ENCODE results near the gene VMAC. TPM values are rescaled to one million over a fixed set of nuclear protein-coding genes. Genes with fewer than 3 reads are reported as not detected.

The VMAC gene
- total RNA-seq, 2 donors from 2014 or later, result 5.9 TPM

DNA sequence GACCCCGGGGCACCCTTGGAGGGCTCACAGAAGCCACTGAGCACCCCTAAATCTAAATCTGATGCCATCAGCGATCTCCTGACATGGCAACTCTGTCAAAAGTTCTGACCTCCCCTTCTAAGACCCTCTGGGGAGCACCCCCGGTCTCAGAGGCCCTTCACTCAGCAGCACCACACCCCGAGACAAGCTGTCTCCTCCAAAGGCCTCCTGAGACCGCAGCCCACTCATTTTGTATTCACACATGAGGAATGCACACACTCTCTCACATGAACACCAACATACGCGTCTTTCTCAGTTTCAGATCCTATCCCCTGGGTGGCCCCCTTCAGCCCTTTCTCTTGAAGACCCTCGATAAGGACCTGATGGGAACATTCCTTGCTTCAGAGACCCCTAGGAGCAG is 3.7 kb upstream of the VMAC start:
- Histone ChIP-seq H3K4me3 (ENCODE audit: low read length) (no peak overlapping the region), H3K36me3 (ENCODE audit: control insufficient read depth, insufficient read depth, low read length) (peaks cover 6% of the 10 kb centered on the region), H3K27ac (ENCODE audit: low read depth, low read length) (no peak overlapping the region), H3K9me3 (ENCODE audit: control insufficient read depth, low read length) (no peaks in the 10 kb centered on the region), H3K9ac (ENCODE audit: extremely low read depth, low read length, poor library complexity, severe bottlenecking) (no peak overlapping the region), H3K27me3 (ENCODE audit: control insufficient read depth, insufficient read depth, low read length, poor library complexity, severe bottlenecking) (no peaks in the 10 kb centered on the region), H3K4me1 (ENCODE audit: control insufficient read depth, insufficient read depth, low read length) (no peaks in the 10 kb centered on the region)
- H3K36me3 Mint-ChIP-seq (ENCODE audit: low read depth), result peaks cover 15% of the 10 kb centered on the region
- H3K27me3 Mint-ChIP-seq (ENCODE audit: insufficient read depth), result no peaks in the 10 kb centered on the region
- TF ChIP-seq, protein P1, sequence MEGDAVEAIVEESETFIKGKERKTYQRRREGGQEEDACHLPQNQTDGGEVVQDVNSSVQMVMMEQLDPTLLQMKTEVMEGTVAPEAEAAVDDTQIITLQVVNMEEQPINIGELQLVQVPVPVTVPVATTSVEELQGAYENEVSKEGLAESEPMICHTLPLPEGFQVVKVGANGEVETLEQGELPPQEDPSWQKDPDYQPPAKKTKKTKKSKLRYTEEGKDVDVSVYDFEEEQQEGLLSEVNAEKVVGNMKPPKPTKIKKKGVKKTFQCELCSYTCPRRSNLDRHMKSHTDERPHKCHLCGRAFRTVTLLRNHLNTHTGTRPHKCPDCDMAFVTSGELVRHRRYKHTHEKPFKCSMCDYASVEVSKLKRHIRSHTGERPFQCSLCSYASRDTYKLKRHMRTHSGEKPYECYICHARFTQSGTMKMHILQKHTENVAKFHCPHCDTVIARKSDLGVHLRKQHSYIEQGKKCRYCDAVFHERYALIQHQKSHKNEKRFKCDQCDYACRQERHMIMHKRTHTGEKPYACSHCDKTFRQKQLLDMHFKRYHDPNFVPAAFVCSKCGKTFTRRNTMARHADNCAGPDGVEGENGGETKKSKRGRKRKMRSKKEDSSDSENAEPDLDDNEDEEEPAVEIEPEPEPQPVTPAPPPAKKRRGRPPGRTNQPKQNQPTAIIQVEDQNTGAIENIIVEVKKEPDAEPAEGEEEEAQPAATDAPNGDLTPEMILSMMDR (conservative IDR thresholded peaks at IDR 0.05), result no peak
- H3K4me1 Mint-ChIP-seq, result peaks cover 3% of the 10 kb centered on the region
- H3K27ac Mint-ChIP-seq, result peak overlapping the region; percentile 80
- no peak for DNase-seq
- peak overlapping the region; percentile 96 for H3K4me3 Mint-ChIP-seq
- H3K9me3 Mint-ChIP-seq, result no peaks in the 10 kb centered on the region
- 94 to 96% methylated on average over 5 to 8 of the region's 8 CpGs for WGBS, 2 experiments (ENCODE audit: insufficient coverage in 1 of 2, insufficient read length in 1 of 2)

DNA sequence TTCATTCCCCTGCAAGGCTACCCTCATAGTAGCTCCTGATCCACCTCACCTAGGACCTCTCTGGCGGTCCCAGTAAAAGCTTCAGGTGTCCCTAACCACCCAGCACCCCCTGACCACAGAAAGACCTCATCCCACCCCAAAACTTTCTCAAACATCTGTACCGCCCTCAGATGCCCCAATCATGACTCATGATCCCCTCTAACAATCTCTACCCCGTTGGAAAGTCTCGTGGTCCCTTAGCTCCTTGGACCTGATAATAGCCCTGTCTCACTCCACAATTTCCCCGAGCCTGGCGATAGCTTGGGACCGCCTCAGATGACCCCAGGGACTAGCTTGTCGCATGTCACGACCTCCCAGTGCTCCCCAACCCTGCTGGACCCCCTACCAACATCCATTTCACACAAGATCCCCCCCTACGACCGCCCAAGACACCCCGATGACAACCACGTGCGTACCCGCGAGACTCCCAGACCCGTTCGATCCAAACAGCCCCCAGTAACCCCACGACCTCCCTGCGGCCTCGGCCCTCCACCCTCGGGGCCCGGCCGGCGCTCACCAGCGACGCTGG is 1.5 kb upstream of the VMAC start:
- TF ChIP-seq, protein P1 (conservative IDR thresholded peaks at IDR 0.05), result no peak
- H3K36me3 Mint-ChIP-seq (ENCODE audit: low read depth), result peaks cover 15% of the 10 kb centered on the region
- Histone ChIP-seq H3K9me3 (ENCODE audit: control insufficient read depth, low read length) (no peaks in the 10 kb centered on the region), H3K36me3 (ENCODE audit: control insufficient read depth, insufficient read depth, low read length) (peaks cover 6% of the 10 kb centered on the region), H3K27ac (ENCODE audit: low read depth, low read length) (peak overlapping the region; percentile 93), H3K9ac (ENCODE audit: extremely low read depth, low read length, poor library complexity, severe bottlenecking) (peak overlapping the region; percentile 98), H3K27me3 (ENCODE audit: control insufficient read depth, insufficient read depth, low read length, poor library complexity, severe bottlenecking) (no peaks in the 10 kb centered on the region), H3K4me3 (ENCODE audit: low read length) (peak overlapping the region; percentile 95), H3K4me1 (ENCODE audit: control insufficient read depth, insufficient read depth, low read length) (no peaks in the 10 kb centered on the region)
- DNase-seq, result no peak
- 0 to 2% methylated on average over 10 to 27 of the region's 27 CpGs for WGBS, 2 experiments (ENCODE audit: insufficient coverage in 1 of 2, insufficient read length in 1 of 2)
- H3K27me3 Mint-ChIP-seq (ENCODE audit: insufficient read depth), result no peaks in the 10 kb centered on the region
- no peaks in the 10 kb centered on the region for H3K9me3 Mint-ChIP-seq
- peaks cover 3% of the 10 kb centered on the region for H3K4me1 Mint-ChIP-seq
- H3K27ac Mint-ChIP-seq, result peak overlapping the region; percentile 99
- peak overlapping the region; percentile 96 for H3K4me3 Mint-ChIP-seq

DNA sequence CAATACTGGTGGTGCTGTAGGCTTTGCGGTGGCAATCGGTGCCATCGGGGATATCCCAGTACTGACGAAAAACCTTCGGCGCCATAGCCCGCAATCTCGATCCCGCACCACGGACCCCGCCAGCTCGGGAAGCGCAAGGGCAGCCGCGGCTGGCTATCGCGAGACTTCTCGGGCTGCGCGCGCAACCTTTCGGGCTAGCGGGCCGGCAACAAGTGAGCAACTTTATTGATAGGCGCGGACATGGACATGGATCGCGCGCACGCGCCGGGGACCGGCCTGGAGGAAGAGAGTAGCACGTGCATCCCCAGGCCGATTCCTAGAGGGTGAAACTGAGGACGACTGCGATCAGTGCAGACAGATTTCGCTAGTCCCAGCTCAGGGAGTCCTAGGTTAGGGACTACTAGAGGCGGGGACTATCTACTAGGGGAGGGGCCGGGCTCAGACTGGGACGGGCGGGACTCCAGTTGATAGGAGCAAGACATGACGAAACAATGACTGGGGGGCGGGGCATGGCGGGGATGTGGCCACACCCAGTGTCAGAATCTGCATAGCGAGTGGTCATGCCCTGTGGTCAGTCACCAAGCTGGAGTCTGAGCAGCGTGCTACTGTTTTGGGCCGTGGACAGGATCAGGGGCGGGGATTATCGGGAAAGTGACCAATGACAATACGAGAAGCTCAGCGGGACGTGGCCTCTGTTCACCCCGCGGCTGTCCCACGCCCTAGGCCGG is 884 bp upstream of the VMAC start, which contains the start of gene NDUFA11:
NDUFA11 (minus strand) TSS at position 167 of the 728 bp plus-strand sequence; CDS start at position 85, 82 bp downstream.
- Mint-ChIP-seq H3K9me3 (no peaks in the 10 kb centered on the region), H3K4me3 (peak within 1 kb of the TSS; percentile 96), H3K27ac (peak within 1 kb of the TSS; percentile 99), H3K27me3 (ENCODE audit: insufficient read depth) (no peaks in the 10 kb centered on the region), H3K4me1 (peaks cover 3% of the 10 kb centered on the region), H3K36me3 (ENCODE audit: low read depth) (peaks cover 15% of the 10 kb centered on the region)
- Histone ChIP-seq H3K9ac (ENCODE audit: extremely low read depth, low read length, poor library complexity, severe bottlenecking) (peak within 1 kb of the TSS; percentile 98), H3K4me3 (ENCODE audit: low read length) (peak within 1 kb of the TSS; percentile 95), H3K27me3 (ENCODE audit: control insufficient read depth, insufficient read depth, low read length, poor library complexity, severe bottlenecking) (no peaks in the 10 kb centered on the region), H3K4me1 (ENCODE audit: control insufficient read depth, insufficient read depth, low read length) (no peaks in the 10 kb centered on the region), H3K9me3 (ENCODE audit: control insufficient read depth, low read length) (no peaks in the 10 kb centered on the region), H3K27ac (ENCODE audit: low read depth, low read length) (peak within 1 kb of the TSS; percentile 93), H3K36me3 (ENCODE audit: control insufficient read depth, insufficient read depth, low read length) (peaks cover 6% of the 10 kb centered on the region)
- 0% methylated on average over 41 to 57 of the region's 57 CpGs for WGBS, 2 experiments (ENCODE audit: insufficient coverage in 1 of 2, insufficient read length in 1 of 2)
- DNase-seq, result peak; percentile 99
- TF ChIP-seq, protein P1 (conservative IDR thresholded peaks at IDR 0.05), result no peak
